Omental fat pad (tissue), 4 donors: ENCODE measurements around the gene MED10. TPM values are rescaled to one million over a fixed set of nuclear protein-coding genes. Genes with fewer than 3 reads are reported as not detected.

Experiments
- ATAC-seq: fragments of 150-250 bp; one replicate; pipeline ENCODE4 v1.9.1; 2016; ENCODE audit warnings: mild to moderate bottlenecking, moderate library complexity; ENCODE audit not compliant: low FRiP score
- DNase-seq: peaks from one replicate; pipeline ENCODE4 v3.0.0-alpha.2; 2019; ENCODE audit warnings: low spot score
- total RNA-seq, 4 donors: library from RNA; depleted of rRNA; stranded (reverse); fragments of >200 nt; gene quantifications; one replicate each; pipeline ENCODE4 v1.1.0, GENCODE V29; 2016
- TF ChIP-seq, protein P1 (sequence below), 3 donors: fragments of 450-650 bp; IDR thresholded peaks; one replicate each; pipeline ENCODE4 v1.5.1; 2016 to 2017; ENCODE audit warnings: antibody characterized with exemption in 3 of 3, mild to moderate bottlenecking in 3 of 3, moderate library complexity in 2 of 3

The MED10 gene
- total RNA-seq, 4 donors from 2014 or later: 22.8 to 36.1 (median 27.8) TPM

DNA sequence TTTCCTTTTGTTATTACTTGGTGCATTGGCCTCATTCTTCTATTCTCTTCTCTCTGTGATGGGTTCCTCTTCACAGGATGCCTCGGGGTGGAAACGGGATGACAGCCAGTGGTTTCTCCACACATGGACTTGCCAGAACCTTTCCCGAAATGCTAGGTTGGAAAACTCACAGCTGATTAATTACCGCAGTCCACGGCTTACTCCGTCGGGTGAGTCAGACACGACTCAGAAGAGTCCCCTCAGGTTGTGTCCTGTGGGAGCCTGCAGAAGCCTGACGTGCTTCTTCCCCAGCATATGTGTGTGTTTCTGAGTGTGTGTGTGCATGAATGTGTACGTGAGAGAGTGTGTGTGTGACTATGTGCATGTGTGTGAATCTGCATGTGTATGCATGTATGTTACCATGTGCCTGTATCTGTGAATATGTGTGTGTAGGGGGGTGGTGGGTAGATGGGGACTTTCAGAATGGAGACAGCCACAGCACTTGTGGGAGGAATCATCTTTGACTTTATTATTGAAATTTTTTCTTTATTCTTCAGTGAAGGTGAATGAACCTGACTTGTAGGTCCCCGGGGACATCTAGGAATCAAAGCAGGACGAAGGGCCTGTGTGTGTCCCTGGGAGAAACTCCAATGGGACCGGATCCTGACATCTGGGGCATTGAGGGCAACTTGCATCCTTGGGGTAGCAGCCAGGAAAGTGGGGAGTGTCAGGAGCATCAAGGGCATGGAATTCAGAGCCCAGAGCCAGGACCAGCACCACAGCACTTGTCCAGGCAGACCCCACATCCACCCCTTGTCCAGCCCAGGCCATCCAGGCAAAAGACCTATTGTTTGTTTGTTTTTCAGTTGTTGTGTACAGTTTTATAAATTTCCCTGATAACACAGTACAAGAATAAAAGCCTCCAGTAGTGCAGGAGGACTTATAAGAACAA is 21.9 kb upstream of the MED10 start:
- ATAC-seq: no peak
- DNase-seq: no peak
- TF ChIP-seq, protein P1, sequence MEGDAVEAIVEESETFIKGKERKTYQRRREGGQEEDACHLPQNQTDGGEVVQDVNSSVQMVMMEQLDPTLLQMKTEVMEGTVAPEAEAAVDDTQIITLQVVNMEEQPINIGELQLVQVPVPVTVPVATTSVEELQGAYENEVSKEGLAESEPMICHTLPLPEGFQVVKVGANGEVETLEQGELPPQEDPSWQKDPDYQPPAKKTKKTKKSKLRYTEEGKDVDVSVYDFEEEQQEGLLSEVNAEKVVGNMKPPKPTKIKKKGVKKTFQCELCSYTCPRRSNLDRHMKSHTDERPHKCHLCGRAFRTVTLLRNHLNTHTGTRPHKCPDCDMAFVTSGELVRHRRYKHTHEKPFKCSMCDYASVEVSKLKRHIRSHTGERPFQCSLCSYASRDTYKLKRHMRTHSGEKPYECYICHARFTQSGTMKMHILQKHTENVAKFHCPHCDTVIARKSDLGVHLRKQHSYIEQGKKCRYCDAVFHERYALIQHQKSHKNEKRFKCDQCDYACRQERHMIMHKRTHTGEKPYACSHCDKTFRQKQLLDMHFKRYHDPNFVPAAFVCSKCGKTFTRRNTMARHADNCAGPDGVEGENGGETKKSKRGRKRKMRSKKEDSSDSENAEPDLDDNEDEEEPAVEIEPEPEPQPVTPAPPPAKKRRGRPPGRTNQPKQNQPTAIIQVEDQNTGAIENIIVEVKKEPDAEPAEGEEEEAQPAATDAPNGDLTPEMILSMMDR (IDR thresholded peaks at IDR 0.05): no peak

GRCh38 chr5:6398570-6399230 is 20.4 kb upstream of the MED10 start:
- TF ChIP-seq, protein P1 (IDR thresholded peaks at IDR 0.05): no peak
- ATAC-seq: no peak
- DNase-seq: no peak

GRCh38 chr5:6397536-6398269 is 19.4 kb upstream of the MED10 start:
- DNase-seq (no peak), ATAC-seq (no peak)
- TF ChIP-seq, protein P1 (IDR thresholded peaks at IDR 0.05): no peak

- TF ChIP-seq, protein P1 (IDR thresholded peaks at IDR 0.05): no peak
- ATAC-seq: no peak
- DNase-seq: no peak
Observed at GRCh38 chr5:6396836-6397535, 18.6 kb upstream of the MED10 start.

DNA sequence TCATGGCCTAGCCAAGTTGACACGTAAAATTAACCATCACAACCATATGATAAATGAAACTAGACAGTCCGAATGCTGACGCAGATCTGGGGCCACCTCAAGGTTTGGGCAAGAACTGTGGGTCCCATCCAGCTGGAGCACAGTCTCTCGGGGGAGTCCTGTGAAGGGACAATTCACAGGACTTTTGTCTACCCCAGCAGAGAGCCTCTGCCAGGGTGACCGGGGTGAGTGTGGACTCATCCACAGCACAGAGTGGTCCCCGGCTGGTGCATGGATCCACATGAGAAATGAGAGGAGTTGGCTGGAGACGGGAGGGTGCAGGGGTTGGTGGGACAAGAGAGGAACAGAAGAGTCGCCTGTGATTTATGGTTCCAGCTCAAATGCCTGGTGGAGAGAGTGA is 17.7 kb upstream of the MED10 start:
- no peak for ATAC-seq
- no peak for DNase-seq
- TF ChIP-seq, protein P1 (IDR thresholded peaks at IDR 0.05): no peak

GRCh38 chr5:6395621-6396020 is 17.3 kb upstream of the MED10 start:
- DNase-seq (no peak), ATAC-seq (no peak)
- TF ChIP-seq, protein P1 (IDR thresholded peaks at IDR 0.05): no peak
